T-helper 1 cell (primary cell): ENCODE measurements around the gene NOX3.
"Not testable (repeated sequence)": the region's sequence is repeated elsewhere in the genome, so short reads cannot be mapped to it uniquely, and the experiment has no call there.

ENCODE experiments used
- DNase-seq, 5 donors: peaks; one replicate each; pipeline ENCODE4 v3.0.0-alpha.2; 2012 to 2020

The NOX3 gene

DNA sequence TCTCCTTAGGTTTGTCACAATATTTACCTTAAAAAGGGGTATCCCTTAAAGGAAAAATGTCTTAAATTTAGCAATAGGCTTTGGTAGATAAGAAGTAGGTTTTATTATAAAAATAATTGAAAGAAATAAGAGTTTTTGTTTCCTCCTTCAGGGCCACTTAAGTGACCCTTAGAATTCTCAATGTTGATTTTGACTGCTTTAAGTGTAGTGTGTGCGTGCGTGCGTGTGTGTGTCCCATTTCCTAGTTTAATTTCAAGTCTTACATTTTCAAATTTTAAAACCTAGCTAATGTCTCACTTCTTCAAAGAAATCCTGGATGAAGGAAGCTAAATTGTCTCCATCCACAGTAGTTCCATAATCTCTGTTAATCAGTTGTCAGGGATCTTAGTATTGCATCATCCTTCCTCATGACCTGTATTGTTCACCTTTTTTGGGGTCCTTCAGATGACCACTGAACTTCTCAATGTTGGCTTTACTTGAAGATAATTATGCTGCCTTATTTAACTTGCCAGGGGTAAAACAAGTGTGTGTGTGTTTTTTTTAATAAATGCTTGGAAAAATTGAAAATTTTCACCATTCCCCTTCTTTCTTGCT lies 90.7 kb downstream of the NOX3 start:
- DNase-seq = no peak

DNA sequence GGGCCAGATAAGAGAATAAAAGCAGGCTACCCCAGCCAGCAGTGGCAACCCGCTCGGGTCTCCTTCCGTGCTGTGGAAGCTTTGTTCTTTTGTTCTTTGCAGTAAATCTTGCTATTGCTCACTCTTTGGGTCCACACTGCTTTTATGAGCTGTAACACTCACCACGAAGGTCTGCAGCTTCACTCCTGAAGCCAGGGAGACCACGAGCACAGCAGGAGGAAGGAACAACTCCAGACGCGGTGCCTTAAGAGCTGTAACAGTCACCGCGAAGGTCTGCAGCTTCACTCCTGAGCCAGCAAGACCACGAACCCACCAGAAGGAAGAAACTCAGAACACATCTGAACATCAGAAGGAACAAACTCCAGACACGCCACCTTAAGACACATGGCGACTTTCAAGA lies 91.6 kb downstream of the NOX3 start:
- DNase-seq = not testable (repeated sequence)

DNA sequence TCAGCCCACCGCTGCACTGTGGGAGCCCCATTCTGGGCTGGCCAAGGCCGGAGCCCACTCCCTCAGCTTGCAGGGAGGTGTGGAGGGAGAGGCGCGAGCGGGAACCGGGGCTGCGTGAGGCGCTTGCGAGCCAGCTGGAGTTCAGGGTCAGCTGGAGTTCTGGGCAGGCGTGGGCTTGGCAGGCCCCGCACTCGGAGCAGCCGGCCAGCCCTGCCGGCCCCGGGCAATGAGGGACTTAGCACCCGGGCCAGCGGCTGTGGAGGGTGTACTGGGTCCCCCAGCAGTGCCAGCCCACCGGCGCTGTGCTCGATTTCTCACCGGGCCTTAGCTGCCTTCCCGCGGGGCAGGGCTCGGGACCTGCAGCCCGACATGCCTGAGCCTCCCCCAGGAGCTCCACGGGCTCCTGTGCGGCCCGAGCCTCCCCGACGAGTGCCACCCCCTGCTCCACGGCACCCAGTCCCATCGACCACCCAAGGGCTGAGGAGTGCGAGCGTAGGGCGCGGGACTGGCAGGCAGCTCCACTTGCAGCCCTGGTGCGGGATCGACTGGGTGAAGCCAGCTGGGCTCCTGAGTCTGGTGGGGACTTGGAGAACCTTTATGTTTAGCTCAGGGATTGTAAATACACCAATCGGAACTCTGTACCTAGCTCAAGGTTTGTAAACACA lies 92.5 kb downstream of the NOX3 start:
- not testable (repeated sequence) for DNase-seq

DNA sequence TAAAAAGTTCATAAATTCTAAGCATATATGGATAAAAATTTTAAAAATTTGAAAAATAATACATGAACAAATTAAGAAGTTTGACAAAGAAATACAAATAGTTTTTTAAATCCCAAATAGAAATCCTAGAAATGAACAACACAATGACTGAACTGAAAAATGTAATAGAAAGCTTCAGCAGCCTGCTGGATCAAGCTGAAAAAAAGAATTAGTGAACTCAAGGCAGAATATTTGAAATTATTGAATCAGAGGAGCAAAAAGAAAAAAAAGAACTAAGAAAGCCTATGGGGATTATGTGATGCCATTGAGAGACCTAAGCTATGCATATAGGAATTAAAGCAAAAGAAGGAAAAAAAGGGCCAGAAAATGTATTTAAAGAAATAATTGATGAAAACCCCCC lies 101.5 kb downstream of the NOX3 start:
- no peak for DNase-seq

DNA sequence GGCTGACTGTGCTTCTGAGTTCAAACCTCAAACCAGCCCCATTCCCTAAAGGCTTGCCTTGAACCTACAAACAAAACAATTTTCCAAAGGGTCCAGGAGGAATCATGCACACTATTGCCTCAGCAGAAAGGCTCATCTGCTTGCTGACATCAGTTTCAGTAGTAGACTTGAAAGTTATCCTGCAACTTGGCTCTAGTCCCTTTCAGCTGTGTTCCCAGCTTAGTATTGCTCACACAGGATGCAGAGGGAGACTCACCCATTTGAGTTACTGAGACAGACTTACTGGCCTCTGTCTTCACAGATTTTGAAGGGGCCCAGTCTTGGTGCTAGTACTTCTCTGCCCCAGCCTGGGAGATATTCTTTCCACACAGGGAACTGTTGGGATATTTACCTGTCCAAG lies 102.8 kb downstream of the NOX3 start:
- no peak for DNase-seq

DNA sequence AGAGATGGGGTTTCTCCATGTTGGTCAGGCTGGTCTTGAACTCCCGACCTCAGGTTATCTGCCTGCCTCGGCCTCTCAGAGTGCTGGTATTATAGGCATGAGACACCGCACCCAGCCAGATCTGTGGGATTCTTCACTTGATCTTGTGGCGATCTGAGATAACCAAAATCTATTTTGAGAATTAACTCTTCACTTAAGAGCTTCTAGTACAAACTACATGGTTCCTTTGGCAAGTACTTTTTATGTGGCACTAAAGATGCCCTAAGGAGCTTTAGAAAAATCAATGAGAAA lies 103.6 kb downstream of the NOX3 start:
- no peak for DNase-seq

DNA sequence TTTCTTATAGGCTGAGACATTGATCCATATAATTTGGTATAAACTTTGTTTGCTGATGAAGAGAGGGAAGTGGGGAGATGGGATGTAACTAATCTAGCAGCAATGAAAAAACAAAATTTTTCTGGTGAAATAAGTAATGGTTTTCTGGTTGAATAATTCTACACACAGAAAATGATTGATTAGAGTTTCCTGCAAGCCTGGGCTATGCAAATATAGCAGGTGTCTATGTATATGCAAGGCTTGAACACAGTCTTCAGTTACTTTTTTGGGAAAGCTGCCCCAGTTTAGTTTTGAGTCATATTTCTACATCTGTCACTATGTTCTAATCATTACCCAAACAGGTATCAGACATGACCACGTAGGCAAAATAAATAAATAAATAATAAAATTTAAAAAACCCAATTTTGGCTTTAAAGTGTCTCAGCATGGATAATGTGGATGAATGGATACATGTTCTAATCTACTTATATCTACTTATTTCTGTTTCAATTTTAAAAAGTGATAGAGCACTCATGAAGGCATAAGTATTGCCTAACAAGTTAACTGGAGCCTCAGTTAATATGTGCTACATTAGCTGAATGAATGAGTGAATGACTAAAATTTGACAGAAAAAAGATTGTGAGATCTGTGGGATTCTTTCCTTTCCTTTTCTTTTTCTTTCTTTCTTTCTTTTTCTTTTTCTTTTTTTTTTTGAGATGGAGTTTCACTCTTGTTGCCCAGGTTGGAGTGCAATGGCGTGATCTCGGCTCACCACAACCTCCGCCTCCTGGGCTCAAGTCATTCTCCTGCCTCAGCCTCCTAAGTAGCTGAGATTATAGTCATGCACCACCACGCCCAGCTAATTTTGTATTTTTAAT lies 104.1 kb downstream of the NOX3 start:
- no peak for DNase-seq

DNA sequence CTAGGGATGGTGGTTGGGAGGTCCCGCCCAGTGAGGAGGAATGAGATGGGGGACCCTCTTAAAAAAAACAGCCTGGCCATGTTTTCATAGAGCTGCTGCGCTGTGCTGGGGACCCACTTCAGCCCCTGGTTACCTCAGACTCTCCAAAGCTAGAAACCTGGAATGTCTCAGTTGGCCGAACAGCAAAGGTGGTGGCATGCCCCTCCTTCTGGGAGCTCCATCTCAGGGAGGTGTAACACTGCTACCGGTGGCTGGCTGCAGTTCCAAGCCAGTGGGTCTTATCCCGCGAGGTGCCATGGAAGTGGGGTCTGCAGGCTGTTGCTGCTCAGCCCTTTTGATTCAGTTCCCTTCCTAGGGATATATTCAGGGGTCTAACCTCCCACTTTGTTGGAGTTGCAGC lies 105.7 kb downstream of the NOX3 start:
- no peak for DNase-seq

DNA sequence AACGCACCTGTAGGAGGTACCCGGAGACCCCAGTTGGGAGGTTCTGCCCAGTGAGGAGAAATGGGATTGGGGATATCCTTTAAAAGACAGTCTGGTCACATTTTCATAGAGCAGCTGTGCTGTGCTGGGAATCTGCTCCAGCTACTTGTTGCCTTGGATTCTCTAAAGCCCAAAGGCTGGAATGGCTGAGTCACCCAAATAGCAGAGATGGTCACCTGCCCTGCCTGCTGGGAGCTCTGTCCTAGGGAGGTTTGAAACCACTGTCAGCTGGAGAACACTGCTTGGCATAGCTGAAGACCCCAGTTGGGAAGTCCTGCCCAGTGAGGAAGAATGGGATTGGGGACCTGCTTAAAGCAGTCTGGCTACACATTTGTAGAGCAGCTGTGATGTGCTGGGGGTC lies 106.5 kb downstream of the NOX3 start:
- DNase-seq = no peak

DNA sequence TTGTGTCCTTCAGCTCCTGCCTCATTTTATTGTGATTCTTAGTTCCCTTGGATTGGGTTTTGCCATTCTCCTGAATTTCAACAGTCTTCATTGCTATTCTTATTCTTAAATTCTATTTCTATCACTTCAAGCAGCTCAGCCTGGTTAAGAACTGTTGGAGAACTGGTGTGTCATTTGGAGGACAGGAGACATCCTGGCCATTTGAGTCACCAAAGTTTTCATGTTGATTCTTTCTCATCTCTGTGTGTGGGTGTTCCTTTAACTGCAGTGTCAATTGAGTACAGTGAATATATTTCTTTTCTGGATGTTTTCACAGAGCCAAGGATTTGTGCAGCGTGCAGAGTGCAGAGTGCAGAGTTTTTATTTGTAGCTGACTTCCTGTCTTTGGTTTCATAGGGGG lies 107.8 kb downstream of the NOX3 start:
- DNase-seq = no peak

DNA sequence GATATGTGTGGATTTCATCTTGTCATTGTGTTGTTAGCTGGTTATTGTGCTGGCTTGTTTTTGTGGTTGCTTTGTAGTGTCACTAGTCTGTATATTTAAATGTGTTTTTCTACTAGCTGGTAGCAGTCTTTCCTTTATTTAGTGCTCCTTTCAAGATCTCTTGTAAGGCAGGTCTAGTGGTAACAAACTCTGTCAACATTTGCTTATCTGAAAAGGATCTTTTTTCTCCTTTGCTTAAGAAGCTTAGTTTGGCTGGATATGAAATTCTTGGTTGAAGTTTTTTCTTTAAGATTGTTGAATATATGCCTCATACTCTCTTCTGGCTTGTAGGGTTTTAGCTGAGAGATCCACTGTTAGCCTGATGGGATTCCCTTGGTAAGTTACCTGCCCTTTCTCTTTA lies 108.7 kb downstream of the NOX3 start:
- DNase-seq = no peak
